Adipocyte (in vitro differentiated cells): Measurements from ENCODE around the gene BMPR1B.
"Not testable (repeated sequence)": the region's sequence is repeated elsewhere in the genome, so short reads cannot be mapped to it uniquely, and the experiment has no call there.

Source experiments
- DNase-seq: peaks from one replicate; pipeline ENCODE4 v3.0.0-alpha.2; 2015; ENCODE audit warnings: low read depth
- H3K27me3 ChIP-seq: replicated peaks from 2 replicates; pipeline ENCODE4 v1.7.0; 2013; ENCODE audit warnings: mild to moderate bottlenecking, low read length, moderate library complexity; ENCODE audit not compliant: control insufficient read depth, insufficient read depth
- H3K36me3 ChIP-seq: 2 replicates; pipeline ENCODE4 v1.7.0; 2013; ENCODE audit warnings: low read length, mild to moderate bottlenecking, moderate library complexity; ENCODE audit not compliant: control insufficient read depth, insufficient read depth, severe bottlenecking
- H3K4me1 ChIP-seq: 2 replicates; pipeline ENCODE4 v1.7.0; 2013; ENCODE audit warnings: mild to moderate bottlenecking, low read length, moderate library complexity; ENCODE audit not compliant: control insufficient read depth, insufficient read depth
- H3K4me3 ChIP-seq: 2 replicates; pipeline ENCODE4 v1.7.0; 2013; ENCODE audit warnings: mild to moderate bottlenecking, low read length, moderate library complexity
- H3K9ac ChIP-seq: 2 replicates; pipeline ENCODE4 v1.7.0; 2013; ENCODE audit warnings: mild to moderate bottlenecking, low read length, moderate library complexity
- H3K9me3 ChIP-seq: 2 replicates; pipeline ENCODE4 v1.7.0; 2013; ENCODE audit warnings: mild to moderate bottlenecking, low read length, moderate library complexity; ENCODE audit not compliant: control insufficient read depth

BMPR1B gene

GRCh38 chr4:94806376-94806775 lies 48.6 kb downstream of the BMPR1B start:
- Histone ChIP-seq H3K4me3 (no peak overlapping the region), H3K36me3 (no peaks in the 10 kb centered on the region), H3K9me3 (no peaks in the 10 kb centered on the region), H3K27me3 (no peaks in the 10 kb centered on the region), H3K4me1 (no peaks in the 10 kb centered on the region), H3K9ac (no peak overlapping the region)
- DNase-seq = peak; percentile 18

DNA sequence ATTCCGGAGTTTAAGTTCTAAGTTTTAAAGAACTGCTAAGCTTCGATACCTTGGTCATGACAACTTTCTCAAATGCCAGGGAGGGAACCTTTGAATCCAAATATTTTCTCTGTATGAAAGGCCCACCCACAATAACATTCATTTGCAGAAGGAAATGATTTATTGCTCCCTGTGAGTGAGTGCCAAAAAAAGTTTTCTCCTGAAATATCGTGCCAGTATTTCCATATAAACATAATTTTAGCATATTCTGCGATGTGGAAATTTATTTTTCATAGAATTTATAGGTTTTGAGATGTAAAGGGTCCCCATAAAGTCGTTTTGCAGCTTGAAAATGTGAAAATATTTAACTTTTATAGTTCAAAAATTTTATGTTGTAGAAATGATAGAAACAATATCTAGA lies 53.9 kb downstream of the BMPR1B start:
- H3K36me3 ChIP-seq = no peaks in the 10 kb centered on the region
- no peak overlapping the region for H3K4me3 ChIP-seq
- H3K9me3 ChIP-seq = no peaks in the 10 kb centered on the region
- H3K27me3 ChIP-seq = no peaks in the 10 kb centered on the region
- DNase-seq = no peak
- no peaks in the 10 kb centered on the region for H3K4me1 ChIP-seq
- H3K9ac ChIP-seq = no peak overlapping the region

- no peaks in the 10 kb centered on the region for H3K27me3 ChIP-seq
- H3K9ac ChIP-seq = no peak overlapping the region
- no peaks in the 10 kb centered on the region for H3K9me3 ChIP-seq
- H3K4me1 ChIP-seq = no peaks in the 10 kb centered on the region
- no peaks in the 10 kb centered on the region for H3K36me3 ChIP-seq
- no peak for DNase-seq
- no peak overlapping the region for H3K4me3 ChIP-seq
Observed at GRCh38 chr4:94813221-94813620, 55.5 kb downstream of the BMPR1B start.

GRCh38 chr4:94814237-94814636 lies 56.5 kb downstream of the BMPR1B start:
- Histone ChIP-seq H3K9me3 (no peaks in the 10 kb centered on the region), H3K9ac (no peak overlapping the region), H3K36me3 (no peaks in the 10 kb centered on the region), H3K27me3 (no peaks in the 10 kb centered on the region), H3K4me3 (no peak overlapping the region), H3K4me1 (no peaks in the 10 kb centered on the region)
- no peak for DNase-seq

- H3K9ac ChIP-seq = no peak overlapping the region
- no peak overlapping the region for H3K4me3 ChIP-seq
- H3K27me3 ChIP-seq = no peaks in the 10 kb centered on the region
- no peak for DNase-seq
- peaks cover 6% of the 10 kb centered on the region for H3K4me1 ChIP-seq
- no peaks in the 10 kb centered on the region for H3K36me3 ChIP-seq
- H3K9me3 ChIP-seq = no peaks in the 10 kb centered on the region
Observed at GRCh38 chr4:94819371-94820168, 61.8 kb downstream of the BMPR1B start.

DNA sequence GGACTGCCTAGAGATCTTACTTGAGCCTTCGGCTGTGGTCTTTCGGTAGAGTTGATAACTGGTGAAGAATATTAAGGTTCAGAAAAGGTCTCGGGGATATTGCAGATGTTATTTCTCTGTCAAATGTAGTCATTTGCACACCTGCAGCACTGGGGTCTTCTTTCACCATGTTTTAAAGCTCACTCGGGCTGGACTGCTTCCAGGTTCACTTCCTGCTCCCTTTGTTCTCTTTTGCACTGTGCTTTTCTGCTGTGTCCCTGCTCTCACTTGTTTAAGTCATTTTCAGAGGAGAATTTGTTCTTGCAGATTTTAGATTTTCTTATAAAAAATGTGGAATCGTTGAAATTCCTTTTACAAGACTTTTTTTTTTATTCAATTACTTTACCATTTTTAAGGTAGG lies 68.5 kb downstream of the BMPR1B start:
- DNase-seq = no peak
- no peaks in the 10 kb centered on the region for H3K27me3 ChIP-seq
- no peaks in the 10 kb centered on the region for H3K9me3 ChIP-seq
- no peak overlapping the region for H3K9ac ChIP-seq
- H3K4me1 ChIP-seq = peaks cover 11% of the 10 kb centered on the region
- H3K36me3 ChIP-seq = no peaks in the 10 kb centered on the region
- no peak overlapping the region for H3K4me3 ChIP-seq

- peak; percentile 70 for DNase-seq
- peak overlapping the region; percentile 68 for H3K9ac ChIP-seq
- H3K27me3 ChIP-seq = no peaks in the 10 kb centered on the region
- H3K4me1 ChIP-seq = peaks cover 11% of the 10 kb centered on the region
- no peaks in the 10 kb centered on the region for H3K9me3 ChIP-seq
- peak overlapping the region; percentile 73 for H3K4me3 ChIP-seq
- no peaks in the 10 kb centered on the region for H3K36me3 ChIP-seq
Observed at GRCh38 chr4:94827481-94828110, 69.8 kb downstream of the BMPR1B start.

GRCh38 chr4:94828882-94829281 lies 71.1 kb downstream of the BMPR1B start:
- H3K27me3 ChIP-seq = no peaks in the 10 kb centered on the region
- H3K4me3 ChIP-seq = no peak overlapping the region
- no peaks in the 10 kb centered on the region for H3K9me3 ChIP-seq
- no peak for DNase-seq
- H3K4me1 ChIP-seq = peaks cover 11% of the 10 kb centered on the region
- H3K9ac ChIP-seq = no peak overlapping the region
- no peaks in the 10 kb centered on the region for H3K36me3 ChIP-seq

DNA sequence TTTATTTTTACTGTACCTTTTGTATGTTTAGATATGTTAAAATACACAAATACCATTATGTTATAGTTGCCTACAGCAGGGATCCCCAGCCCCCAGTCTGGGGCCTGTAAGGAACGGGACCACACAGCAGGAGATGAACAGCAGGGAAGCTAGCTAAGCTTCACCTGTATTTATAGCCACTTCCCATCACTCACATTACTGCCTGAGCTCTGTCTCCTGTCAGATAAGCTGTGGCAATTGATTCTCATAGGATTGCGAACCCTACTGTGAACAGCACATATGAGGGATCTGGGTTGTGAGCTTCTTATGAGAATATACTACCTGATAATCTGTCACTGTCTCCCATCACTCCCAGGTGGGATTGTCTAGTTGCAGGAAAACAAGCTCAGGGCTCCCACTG lies 73.9 kb downstream of the BMPR1B start:
- H3K9me3 ChIP-seq = no peaks in the 10 kb centered on the region
- no peak overlapping the region for H3K4me3 ChIP-seq
- H3K36me3 ChIP-seq = no peaks in the 10 kb centered on the region
- no peaks in the 10 kb centered on the region for H3K27me3 ChIP-seq
- H3K9ac ChIP-seq = no peak overlapping the region
- DNase-seq = no peak
- H3K4me1 ChIP-seq = peaks cover 11% of the 10 kb centered on the region

DNA sequence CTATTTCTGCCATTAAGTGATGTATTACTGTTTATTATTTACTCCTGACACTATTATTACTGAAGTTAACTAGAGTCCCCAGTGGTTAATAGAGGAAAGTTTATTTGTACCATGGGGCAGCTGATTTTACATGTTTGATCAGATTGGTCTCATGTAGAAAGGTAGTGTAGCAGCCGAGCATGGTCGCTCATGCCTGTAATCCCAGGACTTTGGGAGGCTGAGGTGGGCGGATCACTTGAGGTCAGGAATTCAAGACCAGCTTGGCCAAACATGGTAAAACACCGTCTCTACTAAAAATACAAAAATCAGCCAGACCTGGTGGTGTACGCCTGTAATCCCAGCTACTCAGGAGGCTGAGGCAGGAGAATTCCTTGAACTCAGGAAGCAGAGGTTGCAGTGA lies 74.6 kb downstream of the BMPR1B start:
- H3K27me3 ChIP-seq, H3K4me1 ChIP-seq, DNase-seq, H3K36me3 ChIP-seq, H3K4me3 ChIP-seq, H3K9me3 ChIP-seq, H3K9ac ChIP-seq: not testable (repeated sequence)

DNA sequence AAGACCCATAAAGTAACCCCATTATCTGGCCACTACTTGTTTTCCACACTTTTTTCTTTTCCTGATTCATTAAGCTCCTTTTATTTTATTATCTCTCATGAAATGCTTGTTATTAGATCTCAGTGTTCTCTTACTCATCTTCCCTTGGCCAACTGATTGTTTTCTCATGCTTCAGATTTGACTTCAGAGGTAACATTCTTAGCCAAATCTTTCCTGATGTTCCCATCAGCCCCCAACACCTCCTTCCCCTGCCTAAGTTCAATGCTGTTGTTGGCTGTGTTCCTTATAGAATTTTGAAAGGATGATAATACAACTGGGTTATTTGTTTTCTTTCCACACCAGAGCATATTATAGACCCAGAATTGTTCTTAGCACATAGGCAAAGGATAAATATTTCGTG lies 75.6 kb downstream of the BMPR1B start:
- DNase-seq = no peak
- Histone ChIP-seq H3K4me3 (no peak overlapping the region), H3K9me3 (no peaks in the 10 kb centered on the region), H3K36me3 (no peaks in the 10 kb centered on the region), H3K4me1 (no peaks in the 10 kb centered on the region), H3K9ac (no peak overlapping the region), H3K27me3 (no peaks in the 10 kb centered on the region)
